ENCODE results near the gene CFAP97.
"Not testable (repeated sequence)": the region's sequence is repeated elsewhere in the genome, so short reads cannot be mapped to it uniquely, and the experiment has no call there.

The CFAP97 gene

GRCh38 chr4:185221912-185222311 lies 18.1 kb upstream of the CFAP97 start:
- DNase-seq: no peak

GRCh38 chr4:185221491-185221890 lies 17.7 kb upstream of the CFAP97 start:
- no peak for DNase-seq

- no peak for DNase-seq
Observed at GRCh38 chr4:185219551-185220344, 15.9 kb upstream of the CFAP97 start.

GRCh38 chr4:185218312-185218711 lies 14.5 kb upstream of the CFAP97 start:
- DNase-seq: no peak

- no peak for DNase-seq
Observed at GRCh38 chr4:185217408-185217975, 13.7 kb upstream of the CFAP97 start.

- no peak for DNase-seq
Observed at GRCh38 chr4:185215261-185215660, 11.5 kb upstream of the CFAP97 start.

GRCh38 chr4:185213877-185214276 lies 10.1 kb upstream of the CFAP97 start:
- no peak for DNase-seq

- no peak for DNase-seq
Observed at GRCh38 chr4:185212581-185212980, 8.8 kb upstream of the CFAP97 start.

- no peak for DNase-seq
Observed at GRCh38 chr4:185211641-185212040, 7.8 kb upstream of the CFAP97 start.

GRCh38 chr4:185211035-185211434 lies 7.2 kb upstream of the CFAP97 start:
- DNase-seq: no peak

GRCh38 chr4:185210102-185210981 lies 6.5 kb upstream of the CFAP97 start:
- peak; percentile 72 for DNase-seq

GRCh38 chr4:185209852-185210101 lies 6.0 kb upstream of the CFAP97 start:
- not testable (repeated sequence) for DNase-seq

GRCh38 chr4:185209031-185209851 lies 5.4 kb upstream of the CFAP97 start, which contains the start of gene SNX25:
Gene SNX25 (plus strand): TSS chr4:185209598. CDS start chr4:185209827, 229 bp downstream.
- DNase-seq: peak; percentile 93

GRCh38 chr4:185207466-185207865 lies 3.7 kb upstream of the CFAP97 start:
- DNase-seq: no peak

- DNase-seq: no peak
Observed at GRCh38 chr4:185205697-185206342, 2.0 kb upstream of the CFAP97 start.

GRCh38 chr4:185205073-185205472 lies 1.3 kb upstream of the CFAP97 start:
- DNase-seq: not testable (repeated sequence)

GRCh38 chr4:185204238-185204910 lies 574 bp upstream of the CFAP97 start:
- DNase-seq: no peak

- DNase-seq: no peak
Observed at GRCh38 chr4:185202984-185203485, 765 bp downstream of the CFAP97 start.

GRCh38 chr4:185201977-185202962 lies 1.5 kb downstream of the CFAP97 start:
- DNase-seq: no peak

- DNase-seq: not testable (repeated sequence)
Observed at GRCh38 chr4:185198189-185198588, 5.6 kb downstream of the CFAP97 start.

Measured in activated CD8-positive, alpha-beta memory T cell treated with anti-CD3 and anti-CD28 coated beads, Interleukin-2, amount 50 U/mL, for 48 hours (primary cell).